HG03066 (cell line): ENCODE results near the gene CLASRP.
"Not testable (repeated sequence)": the region's sequence is repeated elsewhere in the genome, so short reads cannot be mapped to it uniquely, and the experiment has no call there.

Source experiments
- ATAC-seq: cut with Tn5 transposase; IDR thresholded peaks from one replicate; pipeline ENCODE4 v1.9.1; 2021; ENCODE audit warnings: low read depth; ENCODE audit not compliant: unreplicated experiment

Gene CLASRP, protein sequence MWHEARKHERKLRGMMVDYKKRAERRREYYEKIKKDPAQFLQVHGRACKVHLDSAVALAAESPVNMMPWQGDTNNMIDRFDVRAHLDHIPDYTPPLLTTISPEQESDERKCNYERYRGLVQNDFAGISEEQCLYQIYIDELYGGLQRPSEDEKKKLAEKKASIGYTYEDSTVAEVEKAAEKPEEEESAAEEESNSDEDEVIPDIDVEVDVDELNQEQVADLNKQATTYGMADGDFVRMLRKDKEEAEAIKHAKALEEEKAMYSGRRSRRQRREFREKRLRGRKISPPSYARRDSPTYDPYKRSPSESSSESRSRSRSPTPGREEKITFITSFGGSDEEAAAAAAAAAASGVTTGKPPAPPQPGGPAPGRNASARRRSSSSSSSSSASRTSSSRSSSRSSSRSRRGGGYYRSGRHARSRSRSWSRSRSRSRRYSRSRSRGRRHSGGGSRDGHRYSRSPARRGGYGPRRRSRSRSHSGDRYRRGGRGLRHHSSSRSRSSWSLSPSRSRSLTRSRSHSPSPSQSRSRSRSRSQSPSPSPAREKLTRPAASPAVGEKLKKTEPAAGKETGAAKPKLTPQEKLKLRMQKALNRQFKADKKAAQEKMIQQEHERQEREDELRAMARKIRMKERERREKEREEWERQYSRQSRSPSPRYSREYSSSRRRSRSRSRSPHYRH

DNA sequence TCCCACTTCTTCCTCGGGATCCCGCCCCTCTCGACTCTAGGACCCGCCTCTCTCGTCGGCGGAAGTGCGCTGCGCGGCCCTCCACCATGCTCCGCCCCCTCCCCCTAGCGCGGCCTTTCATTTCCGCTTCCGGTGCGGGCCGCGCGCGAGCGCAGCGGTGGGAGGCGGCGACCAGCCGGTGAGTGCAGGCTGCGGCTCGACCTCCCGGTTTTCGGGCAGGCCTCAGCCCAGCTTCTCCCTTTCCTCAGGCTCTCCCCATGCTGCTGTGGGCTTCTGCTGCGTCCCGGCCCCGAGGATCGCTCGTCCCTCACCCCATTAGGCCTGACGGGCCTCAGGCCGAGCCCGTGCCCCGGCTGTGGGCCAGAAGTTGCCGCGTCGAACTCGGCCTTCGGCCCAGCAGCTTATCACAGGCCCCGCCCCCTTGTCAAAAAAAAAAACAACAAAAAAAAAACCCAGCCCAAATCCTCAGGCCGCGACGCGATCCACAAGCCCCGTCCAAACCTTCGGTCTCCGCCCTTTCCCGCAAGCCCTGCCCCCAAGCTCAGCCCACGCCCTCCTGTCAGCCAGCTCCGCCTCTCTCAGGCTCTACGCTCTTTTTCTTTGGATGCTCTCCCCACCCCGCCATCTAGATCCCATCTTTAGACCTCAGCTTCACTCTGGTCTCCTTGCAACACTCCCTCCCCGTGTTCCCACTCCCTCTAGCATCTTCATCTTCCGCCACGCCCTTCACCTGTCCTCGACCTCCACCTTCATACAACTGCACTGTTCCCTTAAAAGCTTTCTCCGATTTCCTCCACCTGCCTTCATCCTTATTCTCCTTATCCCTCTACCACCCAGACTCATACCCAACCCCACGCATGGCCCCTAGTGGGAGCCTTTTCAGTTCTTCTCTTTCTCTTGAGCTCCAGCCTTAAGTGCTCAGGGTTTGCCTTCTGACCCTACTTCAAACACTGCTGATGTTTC lies at the start of gene CLASRP:
Gene CLASRP (plus strand): TSS at position 115 of the 963 bp plus-strand sequence. CDS start 1,168 bp downstream, outside the sequence.
- peak; percentile 70 for ATAC-seq

DNA sequence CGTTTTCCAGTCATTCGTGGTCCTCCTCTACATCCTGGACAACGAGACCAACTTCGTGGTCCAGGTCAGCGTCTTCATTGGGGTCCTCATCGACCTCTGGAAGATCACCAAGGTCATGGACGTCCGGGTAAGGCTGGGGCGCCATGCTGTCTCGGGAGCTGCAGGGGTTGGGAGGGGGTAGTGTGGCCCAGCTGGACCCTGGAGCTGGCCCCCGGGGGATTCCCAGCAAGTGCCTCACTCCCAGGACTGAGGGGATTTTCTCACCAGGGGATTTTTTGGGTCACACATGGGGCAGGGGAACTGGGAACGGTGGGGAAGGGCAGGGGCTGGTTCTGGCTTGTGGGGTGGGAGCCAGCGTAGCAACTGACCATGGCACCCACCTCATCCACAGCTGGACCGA lies 48.4 kb upstream of the CLASRP start:
- no peak for ATAC-seq

DNA sequence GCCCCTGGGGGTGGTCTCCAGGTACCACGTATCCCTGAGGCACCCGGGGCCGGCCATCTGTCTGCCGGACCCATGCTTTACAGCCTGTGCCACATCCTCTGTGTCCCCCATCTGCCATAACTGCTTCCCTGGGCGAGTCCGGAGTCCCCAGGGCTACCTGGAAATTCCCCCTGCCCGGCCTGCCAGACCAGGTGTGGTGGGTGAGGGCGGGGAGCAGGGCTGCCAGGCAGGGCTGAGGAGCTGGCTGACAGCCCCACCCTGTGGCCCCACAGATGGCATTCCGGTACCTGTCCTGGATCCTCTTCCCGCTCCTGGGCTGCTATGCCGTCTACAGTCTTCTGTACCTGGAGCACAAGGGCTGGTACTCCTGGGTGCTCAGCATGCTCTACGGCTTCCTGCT lies 47.9 kb upstream of the CLASRP start:
- ATAC-seq: no peak

DNA sequence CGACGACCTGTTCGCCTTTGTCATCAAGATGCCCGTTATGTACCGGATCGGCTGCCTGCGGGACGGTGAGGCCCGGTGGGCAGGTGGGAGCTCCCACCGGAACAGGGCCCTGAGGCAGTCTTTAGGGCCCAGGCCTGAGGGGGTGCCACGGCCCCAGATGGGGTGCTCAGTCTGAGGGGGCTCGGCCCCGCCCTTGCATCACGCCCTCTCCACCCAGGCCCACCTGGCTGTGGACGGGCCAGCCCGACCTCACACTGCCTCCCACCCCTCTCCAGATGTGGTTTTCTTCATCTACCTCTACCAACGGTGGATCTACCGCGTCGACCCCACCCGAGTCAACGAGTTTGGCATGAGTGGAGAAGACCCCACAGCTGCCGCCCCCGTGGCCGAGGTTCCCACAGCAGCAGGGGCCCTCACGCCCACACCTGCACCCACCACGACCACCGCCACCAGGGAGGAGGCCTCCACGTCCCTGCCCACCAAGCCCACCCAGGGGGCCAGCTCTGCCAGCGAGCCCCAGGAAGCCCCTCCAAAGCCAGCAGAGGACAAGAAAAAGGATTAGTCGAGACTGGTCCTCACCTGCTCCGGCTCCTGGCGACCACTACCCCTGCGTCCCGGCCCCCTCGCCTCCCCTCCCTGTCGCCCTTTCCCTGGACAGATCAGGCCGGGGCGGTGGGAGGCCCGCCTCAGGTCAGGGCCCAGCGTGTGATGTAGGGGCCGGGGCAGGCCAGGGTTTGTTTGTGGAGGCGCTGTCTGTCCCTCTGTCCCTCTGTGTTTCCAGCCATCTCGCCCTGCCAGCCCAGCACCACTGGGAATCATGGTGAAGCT lies 46.3 kb upstream of the CLASRP start:
- no peak for ATAC-seq

DNA sequence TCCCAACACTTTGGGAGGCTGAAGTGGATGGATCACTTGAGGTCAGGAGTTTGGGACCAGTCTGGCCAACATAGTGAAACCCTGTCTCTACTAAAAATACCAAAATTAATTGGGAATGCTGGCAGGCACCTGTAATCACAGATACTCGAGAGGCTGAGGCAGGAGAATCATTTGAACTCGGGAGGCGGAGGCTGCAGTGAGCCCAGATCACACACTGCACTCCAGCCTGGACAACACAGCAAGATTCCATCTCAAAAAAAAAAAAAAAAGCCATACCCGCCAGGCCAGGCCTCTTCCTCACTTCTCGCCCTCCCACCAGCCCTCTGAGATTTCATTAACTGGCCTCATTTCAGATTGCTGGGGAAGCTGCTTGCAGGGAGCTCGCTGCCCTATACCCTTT lies 45.3 kb upstream of the CLASRP start:
- no peak for ATAC-seq

DNA sequence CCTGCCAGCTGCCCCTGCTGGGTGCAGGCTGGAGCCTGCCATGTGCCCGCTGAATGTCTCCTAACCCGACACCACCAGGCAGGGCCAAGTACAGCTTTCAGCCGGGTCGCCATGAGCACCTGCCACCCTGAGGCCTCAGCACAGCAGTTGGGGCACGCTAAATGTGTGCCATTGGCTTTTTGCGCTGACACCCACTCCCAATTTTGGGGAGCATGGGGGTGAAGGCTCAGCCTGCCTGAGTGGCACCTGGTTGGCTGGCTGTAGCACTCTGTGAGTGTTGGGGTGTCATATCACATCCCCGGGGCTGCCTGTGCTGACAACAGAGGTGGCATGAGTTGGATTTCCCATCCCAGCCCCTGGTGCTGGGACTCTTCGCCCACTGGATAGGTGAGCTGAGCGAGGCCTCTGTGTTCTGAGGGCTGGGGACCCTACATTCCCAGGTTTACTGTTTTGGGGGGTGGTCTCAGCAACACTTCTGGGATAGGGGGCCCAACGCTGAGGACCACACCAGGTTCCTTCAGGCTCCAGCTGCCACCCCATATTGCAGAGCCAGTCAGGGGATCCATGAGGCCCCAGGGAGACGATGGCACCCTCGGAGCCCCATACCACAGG lies 44.8 kb upstream of the CLASRP start:
- no peak for ATAC-seq

DNA sequence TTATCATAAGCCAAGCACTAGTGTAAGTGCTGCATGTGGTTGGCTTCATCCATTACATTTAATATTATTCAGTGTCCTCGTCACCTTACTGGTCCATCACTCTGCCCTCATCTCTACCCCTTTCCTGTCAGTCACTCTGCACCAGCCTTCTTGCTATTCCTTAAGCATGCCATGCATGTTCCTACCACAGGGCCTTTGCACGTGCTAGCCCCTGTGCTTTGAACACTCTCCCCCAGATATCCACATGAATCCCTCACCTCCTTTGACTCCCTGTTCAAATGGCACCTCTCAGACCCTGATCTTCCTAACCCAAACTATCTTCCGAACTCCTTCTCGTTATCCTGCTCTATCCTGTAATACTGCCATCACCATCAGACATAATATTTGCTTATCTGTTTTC lies 40.8 kb upstream of the CLASRP start:
- ATAC-seq: no peak

DNA sequence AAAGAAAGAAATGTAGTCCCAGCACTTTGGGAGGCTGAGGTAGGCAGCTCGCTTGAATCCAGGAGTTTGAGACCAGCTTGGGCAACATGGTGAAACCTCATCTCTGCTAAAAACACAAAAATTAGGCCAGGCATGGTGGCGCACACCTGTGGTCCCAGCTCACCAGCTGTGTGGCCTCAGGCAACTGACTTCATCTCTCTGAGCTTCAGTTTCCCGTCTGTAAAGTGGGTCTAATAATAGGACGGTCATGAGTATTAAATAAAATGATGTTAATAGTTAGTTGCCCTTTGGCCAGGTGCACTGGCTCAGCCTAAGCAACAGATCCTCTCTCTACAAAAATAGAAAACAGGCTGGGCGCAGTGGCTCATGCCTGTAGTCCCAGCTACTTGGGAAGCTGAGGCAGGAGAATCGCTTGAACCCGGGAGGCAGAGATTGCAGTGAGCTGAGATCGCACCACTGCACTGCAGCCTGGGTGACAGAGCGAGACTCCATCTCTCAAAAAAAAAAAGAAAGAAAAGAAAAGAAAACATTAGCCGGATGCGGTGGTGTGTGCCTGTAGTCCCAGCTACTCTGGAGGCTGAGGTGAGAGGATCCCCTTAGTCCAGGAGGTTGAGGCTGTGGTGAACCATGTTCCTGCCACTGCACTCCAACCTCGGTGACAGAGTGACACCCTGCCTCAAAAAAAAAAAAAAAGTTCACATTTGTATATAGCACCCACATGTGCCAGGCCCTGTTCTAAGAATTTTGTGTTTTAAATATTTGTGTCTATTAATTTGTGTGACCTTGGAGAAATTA lies 39.5 kb upstream of the CLASRP start:
- ATAC-seq: not testable (repeated sequence)

DNA sequence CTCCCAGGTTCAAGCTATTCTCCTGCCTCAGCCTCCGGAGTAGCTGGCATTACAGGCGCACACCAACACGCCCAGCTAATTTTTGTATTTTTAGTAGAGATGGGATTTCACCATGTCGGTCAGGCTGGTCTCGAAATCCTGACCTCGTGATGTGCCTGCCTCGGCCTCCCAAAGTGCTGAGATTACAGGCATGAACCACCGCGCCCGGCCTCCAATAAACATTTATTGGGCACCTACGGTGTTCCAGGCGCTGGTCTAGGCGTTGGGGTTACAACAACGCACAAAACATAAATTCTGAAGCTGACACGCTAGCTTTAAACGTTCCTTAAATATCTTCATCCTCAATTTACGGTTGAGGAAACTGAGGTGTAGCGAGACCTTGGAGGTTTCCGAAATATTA lies 38.2 kb upstream of the CLASRP start:
- not testable (repeated sequence) for ATAC-seq

DNA sequence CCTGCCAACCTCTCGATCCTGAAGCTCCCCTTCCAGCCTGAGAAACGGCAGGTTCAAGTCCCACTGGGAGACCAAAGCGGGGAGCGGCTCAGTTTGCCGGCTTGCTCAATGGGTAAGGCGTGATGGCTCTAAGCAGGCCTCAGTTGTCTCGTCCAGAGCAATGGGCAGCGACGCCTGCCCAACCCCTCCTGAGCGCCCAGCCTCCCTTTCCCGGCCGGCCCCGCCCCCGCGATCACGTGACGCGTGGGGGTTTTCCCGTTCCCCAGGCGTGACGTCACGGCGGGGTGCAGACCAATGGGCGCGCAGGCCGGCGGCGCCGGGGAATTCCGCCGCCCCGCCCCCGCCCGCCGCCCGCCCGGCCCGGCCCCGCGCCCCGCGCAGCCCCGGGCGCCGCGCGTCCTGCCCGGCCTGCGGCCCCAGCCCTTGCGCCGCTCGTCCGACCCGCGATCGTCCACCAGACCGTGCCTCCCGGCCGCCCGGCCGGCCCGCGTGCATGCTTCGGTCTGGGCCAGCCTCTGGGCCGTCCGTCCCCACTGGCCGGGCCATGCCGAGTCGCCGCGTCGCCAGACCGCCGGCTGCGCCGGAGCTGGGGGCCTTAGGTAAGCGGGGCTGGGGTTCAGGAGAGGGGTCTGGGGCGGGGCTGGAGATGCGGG lies 37.6 kb upstream of the CLASRP start, which contains the start of gene RELB:
Gene RELB (plus strand): TSS at position 378 of the 653 bp plus-strand sequence. CDS start 116 bp downstream, at position 494.
- ATAC-seq: peak; percentile 40

DNA sequence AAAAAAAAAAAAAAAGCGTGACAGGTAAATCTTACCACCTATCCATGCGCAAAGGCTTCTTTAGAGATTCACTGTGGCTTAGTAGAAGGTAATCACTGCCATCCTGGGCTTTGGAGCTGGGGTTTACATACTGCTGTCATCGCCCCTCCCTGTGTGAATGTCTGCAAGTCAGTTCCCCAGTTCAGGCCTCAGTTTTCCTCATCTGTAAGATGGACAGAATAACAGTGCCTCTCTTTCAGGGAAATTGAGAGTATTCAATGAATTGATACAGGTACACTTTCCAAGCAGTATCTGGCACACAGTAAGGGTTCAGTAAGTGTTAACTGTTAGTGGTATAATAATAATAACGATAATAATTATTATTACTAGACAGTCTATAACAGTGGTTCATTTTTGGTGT lies 35.4 kb upstream of the CLASRP start:
- ATAC-seq: no peak

DNA sequence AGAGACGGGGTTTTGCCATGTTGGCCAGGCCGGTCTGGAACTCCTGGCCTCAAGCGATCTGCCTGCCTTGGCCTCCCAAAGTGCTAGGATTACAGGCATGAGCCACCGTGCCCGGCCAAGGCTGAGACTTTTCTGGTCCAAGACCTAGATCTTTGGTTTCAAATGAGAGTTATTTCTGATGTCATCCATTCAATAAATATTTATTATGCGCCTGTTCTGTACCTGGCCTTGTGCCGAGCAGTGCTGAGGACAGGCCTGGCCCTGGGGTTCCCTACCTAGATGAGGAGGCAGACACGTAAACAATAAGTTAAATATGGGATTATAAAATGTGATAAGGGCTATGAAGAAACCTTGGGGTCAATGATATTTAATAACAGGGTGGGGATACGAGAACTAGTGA lies 33.1 kb upstream of the CLASRP start:
- no peak for ATAC-seq

DNA sequence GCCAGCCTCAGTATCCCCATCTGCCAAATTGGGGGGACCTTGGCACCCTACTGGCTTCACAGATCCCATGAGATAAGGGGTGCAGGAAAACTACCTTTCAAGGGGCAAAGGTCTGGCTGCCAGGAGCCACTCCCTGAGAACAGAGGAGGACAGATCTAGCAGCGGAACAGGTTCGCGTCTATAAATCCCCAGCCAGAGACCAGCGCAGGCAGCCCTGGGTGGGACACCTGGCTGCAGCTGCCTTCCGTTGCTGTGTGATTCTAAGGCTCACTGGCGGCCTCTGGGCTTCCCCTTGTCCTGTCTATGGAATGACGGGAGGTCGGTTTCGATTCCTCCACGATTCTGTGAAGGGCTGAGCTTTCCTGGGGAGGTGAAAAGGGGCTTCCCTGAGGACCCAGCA lies 30.3 kb upstream of the CLASRP start:
- ATAC-seq: no peak

DNA sequence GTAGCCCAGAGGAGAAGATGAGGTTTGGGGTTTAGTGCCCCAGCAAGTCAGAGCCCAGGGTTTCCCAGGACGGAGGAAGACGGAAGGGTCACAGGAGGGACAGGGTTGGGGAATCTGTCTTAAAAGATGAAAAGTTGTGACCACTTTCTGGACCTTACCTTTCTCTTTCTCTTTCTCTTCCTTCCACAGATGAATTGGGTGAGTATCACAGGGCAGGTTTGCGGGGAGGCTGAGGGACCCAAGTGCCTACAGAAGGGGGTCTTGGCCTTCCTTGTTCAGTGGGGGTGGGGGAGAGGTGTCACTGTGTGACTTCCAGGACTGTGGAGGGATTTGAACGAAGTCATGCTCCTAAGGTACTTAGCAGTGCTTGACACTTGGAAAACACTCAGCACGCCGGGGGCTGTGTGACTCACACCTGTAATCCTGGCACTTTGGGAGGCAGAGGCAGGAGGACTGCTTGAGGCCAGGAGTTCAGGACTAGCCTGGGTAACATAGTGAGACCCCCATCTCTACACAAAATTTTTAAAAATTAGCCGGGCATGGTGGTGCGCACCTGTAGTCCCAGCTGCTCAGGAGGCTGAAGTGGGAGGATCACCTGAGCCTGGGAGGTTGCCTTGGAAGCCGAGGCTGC lies 29.1 kb upstream of the CLASRP start:
- ATAC-seq: no peak

DNA sequence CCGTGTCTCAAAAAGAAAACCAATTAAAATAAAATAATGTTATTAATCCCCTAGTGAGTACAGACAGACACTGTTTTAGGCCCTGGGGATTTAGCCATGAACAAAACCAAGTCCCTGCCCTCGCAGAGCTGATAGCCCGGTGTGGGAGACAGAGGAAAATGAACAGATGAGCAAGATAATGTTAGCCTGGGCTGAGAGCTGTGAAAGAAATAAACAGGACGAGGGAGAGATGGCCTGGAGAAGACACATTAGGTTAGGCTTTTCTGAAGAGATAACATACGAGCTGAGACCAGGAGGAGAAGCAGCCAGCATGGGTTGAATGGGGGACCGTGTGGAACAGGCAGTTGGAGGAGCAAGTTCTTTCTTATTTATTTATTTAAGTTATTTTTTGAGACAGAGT lies 28.5 kb upstream of the CLASRP start:
- ATAC-seq: no peak

DNA sequence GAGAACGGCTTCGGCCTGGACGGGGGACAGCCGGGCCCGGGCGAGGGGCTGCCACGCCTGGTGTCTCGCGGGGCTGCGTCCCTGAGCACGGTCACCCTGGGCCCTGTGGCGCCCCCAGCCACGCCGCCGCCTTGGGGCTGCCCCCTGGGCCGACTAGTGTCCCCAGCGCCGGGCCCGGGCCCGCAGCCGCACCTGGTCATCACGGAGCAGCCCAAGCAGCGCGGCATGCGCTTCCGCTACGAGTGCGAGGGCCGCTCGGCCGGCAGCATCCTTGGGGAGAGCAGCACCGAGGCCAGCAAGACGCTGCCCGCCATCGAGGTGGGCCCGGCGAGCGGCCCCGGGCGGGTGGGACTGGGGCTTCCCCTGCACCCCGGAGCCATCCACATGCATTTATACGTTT lies 26.9 kb upstream of the CLASRP start:
- no peak for ATAC-seq

DNA sequence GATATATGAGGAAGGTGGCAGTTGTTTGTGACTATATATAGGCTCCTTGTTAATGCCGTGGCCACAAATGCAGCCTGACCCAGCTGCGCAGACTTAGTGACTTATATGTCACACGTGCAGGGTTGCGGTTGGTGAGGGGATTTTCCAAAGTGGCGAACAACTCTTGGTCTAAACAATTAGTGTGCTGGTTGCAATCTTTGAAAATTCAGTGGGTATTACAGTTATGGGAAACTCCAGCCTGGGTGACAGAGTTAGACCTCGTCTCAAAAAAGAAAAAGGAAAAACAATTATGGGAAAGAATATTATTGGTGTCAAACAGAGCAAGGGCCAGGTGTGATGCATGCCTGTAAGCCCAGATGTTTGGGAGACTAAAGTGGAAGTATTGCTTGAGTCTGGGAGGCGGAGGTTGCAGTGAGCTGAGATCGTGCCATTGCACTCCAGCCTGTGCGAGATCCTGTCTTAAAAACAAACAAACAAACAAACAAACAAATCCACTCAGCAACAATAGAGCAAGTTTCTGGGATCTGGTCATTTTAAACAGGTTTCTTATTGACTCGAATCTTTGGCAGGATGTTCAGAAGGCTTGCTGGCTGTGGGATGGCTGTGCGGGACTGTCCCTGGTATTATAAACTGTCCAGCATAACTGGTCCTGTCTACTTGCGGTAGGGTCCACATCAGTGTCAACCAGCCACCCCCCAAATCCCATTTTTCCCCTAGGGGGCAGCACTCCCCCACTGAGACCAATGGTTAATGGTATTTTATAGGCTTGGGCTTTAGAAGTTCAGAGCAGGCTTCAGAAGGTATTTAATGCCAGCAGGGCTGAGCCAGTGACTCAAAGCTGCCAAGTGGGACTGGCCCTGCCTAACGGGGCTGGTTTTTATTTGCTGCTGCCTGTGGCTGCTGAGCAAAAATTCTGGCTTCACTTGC lies 22.2 kb upstream of the CLASRP start:
- ATAC-seq: no peak
